GM19023 (cell line): ENCODE measurements around the gene TBC1D8B.

ENCODE experiments used
- ATAC-seq: cut with Tn5 transposase; IDR thresholded peaks from one replicate; pipeline ENCODE4 v1.9.1; 2021; ENCODE audit warnings: mild to moderate bottlenecking, moderate library complexity; ENCODE audit not compliant: unreplicated experiment

The TBC1D8B gene

DNA sequence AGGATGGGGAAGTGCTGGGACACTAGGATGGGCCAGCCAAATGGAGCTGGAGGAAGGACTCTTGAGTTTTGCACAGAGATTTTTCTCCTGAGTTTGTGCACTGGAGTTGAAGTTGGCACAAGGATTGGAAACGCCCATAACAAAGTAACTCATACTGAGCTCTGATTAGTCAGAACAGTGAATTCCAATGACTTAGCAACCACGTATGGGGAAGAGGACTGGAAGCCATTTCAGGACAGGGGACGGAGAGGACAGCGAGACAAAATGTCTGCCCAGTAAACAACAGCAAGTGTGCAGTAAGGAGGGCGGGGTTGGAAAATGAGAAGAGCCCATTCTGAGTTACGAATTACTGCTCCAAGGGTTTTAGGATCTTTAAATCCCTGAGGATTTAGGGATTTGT lies 94.8 kb downstream of the TBC1D8B start:
- no peak for ATAC-seq

DNA sequence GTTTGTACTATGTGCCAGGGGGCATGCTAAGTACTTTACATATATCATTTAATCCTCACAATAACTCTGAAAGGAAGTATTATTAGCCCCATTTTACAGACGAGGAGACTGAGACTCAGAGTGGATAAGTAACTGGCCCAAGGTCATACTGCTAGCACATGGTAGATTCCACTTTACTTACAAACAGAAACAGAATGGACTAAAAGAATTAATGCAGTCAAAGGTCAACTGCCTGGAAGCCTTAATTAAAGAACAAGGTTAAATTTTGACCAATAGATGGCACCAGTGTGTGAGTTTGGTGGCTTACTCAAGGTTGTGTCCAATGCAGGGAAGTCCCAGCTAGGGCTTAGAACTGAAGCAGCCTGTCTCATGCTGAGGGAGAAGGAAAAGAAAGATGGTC lies 96.0 kb downstream of the TBC1D8B start:
- peak; percentile 68 for ATAC-seq

DNA sequence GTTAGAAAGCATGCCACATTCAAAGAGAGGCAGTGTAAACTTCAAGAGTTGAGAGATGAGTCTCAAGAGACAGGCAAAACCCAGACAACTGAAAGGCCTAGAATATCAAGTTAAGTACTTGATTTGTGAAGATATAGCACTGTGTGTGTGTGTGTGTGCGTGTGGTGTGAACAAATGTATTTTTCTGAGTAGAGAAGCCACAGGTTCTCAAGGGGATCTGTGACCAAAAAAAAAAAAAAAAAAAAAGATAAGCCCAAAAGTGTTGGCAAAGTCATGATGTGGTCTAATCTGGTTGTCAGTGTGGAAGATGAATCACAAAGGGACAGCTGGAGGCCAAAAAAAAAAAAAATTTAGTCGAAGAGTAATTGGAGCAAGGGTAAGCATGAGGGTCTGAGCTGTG lies 96.8 kb downstream of the TBC1D8B start:
- ATAC-seq = no peak

DNA sequence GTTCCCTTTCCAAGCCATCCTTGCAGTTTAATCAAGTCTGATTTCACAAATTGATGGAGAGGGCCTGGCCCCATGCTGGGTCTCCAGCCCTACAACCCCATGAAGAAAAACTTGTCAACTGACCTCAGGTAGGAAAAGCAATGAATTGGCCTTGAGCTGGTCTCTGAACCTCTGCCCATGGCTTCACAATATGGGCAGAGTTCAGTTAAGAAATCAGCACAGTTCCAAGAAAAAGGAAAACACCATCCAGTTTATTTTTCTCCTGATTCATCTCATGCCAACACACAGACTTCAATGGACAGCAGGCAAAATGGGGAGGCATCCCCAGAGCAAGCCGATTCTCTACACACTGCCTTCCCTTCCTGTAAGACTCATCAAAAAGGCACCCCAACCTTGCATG lies 97.4 kb downstream of the TBC1D8B start:
- ATAC-seq = no peak

DNA sequence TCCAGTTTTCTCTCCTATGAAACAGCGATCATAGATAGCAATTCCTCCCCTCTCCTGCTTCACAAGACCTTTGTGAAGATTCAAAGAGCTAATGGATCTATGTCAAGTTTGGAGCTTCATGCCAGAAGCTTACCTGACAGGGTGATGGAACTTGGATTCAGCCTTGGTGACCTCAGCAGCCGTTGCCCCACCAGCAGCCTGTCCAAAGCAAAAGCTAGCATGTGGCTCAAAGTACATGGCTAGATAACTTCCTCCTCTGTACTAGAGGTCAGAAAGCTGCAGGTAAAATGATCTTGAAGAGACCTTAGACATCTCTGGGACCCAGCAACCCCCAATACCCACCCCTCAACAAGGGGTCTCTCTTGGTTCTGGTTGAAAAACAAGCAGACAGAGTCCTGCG lies 98.9 kb downstream of the TBC1D8B start:
- ATAC-seq = no peak

DNA sequence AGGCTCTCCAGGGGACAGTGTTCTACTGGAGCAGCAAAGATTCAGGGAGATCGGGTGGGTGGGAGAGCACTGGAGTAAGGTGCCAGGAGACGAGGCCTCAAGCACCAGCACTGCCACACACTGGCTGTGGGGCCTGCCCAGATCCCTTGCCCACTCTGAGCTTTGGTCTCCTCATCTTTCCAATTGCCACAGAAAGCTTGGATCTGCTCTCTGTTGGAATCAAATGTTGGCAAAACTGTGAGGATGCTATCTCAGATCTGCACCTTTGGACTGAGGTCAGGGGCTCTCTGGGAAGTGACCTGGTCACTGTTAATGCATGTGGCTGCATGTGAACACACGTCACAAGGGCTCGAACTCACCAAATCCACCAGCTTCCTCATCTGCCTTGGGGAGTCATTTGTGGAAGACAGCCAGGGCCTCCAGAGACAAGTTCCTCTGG lies 99.3 kb downstream of the TBC1D8B start:
- ATAC-seq = no peak

DNA sequence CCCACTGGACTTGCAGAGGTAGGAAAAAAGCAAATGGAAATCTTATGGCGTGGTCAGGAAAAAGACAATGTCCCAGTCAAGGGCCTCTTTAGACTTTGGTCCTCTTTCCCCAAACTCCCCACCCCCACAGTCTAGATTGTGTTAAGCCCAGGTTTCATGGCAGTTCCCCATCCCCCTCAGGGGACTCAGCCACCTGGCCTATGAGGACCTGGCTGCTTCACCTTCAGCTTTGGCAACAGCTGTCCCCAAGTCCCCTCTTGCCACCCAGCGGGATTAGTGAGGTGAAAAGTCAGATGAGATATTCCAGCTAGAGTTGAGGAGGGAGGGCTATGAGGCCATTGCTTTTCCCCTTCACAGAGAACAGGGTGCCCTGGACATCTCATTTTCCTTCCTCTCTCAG lies 100.2 kb downstream of the TBC1D8B start:
- ATAC-seq = no peak

DNA sequence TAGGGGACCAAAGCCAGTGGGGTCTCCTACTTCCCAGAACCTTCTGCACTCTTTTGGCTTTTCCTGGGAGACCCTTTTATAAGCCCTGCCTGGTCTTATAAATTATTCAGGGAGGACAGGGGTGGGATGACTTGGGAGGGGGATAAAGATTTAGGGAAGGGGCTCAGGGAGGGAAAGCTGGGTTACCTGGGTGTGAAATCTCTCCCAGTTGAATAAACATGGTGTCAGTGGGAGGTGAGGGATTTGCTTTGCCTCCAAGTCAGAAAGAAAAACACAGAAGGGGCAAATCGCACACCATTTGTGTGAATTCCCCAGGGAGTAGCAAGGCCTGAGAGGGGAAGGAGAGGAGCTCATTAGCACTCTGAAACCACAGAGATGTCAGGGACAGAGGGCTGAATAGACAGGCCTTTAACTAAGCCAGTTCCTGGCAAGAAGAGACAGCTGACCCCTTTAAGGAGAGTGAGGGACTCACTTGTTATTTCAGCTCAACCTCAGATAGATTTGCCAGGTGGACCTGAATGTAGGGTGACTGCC lies 100.9 kb downstream of the TBC1D8B start, which contains the start of gene RIPPLY1:
Gene RIPPLY1, minus strand, starts transcription at position 51 of the 534 bp plus-strand sequence. CDS start 54 bp downstream, outside the sequence.
- ATAC-seq = no peak

DNA sequence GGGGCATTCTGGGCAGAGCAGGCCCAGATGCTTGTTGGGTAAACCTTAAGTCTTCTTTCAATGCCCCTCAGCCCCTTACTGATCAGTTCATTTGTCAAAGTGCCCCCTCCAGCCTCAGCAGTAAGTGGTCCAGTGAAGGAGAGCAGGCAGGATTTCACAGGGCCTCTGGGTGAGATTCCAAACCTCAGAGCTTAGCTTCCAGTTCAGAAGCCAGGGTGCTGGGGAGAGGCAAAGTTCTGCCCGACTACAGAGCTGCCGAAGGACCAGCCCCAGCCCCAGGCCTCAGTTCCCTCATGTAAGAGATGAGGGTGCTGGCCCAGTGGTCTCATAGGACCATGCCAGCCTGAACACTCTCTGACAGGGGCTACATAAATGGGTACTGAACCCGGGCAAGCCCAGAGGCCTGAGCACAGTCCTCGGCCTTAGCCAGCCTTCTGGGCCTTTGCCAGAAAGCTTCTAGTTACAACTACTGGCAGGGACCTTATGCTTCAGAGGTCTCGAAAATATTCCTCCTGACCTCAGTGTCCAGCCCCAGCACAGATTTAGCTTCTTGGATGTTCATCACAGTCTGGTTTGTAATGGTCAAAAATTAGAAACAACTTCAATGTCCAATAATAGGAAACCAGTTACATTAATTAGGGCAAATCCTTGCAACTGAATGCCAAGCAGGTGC lies 101.5 kb downstream of the TBC1D8B start:
- ATAC-seq = no peak

DNA sequence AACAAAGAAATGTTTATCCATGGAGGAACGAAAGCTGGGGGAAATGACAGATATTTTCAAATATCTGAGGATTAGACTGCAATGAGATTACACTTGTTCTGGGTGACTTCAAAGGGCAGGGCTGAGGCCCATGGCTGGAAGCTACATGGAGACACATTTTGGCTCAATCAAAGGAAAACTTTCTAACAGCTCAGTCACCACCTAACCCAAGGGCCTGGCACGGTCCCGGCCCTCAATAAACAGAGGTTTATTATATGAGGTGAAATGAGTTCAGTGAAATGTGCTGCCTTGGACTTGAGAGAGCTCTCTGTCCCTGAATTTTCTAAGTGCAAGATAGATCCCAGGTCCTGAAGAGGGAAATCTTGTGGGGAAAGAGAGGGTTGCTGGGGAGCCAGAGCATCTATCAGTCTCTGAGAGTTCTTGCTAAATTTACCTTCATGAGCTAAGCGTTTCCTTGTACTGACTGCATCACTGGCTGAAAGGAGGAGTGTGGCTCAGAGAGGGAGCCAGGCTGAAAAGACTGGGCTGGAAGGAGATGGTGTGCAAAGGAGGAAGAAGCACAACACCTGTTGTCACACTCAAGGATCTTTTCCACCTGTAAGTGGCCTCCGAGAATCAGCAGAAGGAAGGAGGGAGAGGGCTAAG lies 102.7 kb downstream of the TBC1D8B start:
- no peak for ATAC-seq

DNA sequence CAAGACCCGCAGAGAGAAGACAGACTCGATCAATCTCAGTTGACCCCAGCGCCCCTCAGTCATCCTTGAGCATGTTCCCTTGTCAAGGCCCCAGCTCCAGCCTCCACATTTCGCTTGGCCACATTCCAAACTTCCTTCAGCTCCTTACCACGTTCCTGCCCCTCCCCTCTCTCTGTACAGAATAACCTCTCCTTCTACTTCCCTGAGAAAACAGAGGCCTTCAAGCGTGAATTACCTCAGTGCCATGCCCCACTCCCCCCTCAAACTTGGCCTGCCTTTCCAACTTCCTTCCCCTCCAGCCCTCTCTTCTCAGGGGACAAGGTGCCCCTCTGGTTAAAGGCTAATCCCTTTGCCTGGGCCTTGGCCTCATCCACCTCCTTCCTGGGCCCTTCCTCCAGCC lies 103.9 kb downstream of the TBC1D8B start:
- no peak for ATAC-seq

DNA sequence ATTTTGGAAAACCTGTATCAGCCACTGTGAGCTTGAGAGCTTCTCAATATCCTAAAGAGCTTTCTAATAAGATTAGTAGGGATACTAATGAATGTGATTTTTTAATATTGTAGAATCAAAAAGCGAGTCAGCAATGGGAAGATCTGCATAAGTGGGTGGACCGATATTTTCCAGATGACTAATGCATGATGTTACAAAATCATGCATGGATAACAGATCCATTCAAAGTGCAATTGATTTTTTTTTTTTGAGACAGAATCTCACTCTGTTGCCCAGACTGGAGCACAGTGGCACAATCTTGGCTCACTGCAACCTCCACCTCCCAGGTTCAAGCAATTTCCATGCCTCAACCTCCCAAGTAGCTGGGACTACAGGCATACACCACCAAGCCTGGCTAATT lies 110.4 kb downstream of the TBC1D8B start:
- no peak for ATAC-seq

DNA sequence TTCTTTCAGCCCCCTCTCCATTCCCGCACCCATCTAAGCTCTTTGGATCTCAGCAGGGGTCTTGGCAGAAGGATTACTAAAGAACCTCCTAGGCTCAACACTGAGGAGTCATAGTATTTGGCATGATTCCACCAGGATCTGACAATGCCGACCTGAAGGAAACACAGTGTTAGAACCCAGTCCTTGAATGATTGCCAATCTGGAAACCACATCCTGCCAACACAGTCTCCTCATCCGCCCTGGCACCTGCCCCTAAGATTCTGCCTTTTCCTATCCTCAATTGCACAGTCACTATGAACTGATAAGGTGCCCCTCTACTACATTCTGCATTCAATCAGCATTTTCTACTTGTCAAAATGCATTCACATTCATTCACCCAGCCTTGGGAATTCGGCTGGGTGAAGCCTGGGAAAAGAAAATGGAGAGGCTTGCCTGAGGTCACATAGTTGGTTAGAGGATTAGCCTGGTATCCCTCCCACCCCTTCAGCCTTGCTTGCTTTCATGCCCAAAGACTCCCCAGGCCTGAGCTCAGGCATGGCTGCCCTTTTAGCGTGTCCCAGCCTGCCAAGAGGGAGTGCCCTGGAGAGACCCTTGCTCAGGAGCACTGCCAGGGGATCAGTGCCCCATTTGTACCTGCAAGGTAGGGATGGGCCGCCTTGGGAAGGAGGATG lies 115.5 kb downstream of the TBC1D8B start:
- ATAC-seq = no peak

DNA sequence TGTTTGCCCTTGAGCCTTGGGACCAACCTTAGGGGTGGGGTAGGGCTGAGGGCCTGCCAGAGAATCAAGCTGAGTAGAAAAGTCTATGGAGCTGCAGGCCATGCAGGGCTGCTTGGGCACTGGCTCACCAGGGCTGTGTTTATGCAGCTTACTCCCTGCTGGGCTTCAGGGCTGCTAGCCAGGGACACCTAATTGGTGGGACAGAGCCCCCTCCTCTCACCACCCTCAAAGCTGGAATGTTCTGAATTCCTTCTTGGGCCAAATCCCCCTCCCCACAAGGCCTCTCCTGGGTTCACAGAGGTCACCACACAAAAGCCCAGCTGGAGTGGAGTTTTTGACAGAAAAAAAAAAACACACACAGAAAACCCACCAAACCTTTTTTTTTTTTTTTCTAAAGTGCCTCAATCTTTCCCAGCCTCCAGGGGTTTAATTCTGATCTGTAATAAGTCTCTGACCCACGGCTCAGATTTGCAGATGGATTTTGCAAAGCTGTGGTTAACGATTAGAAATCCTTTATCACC lies 117.5 kb downstream of the TBC1D8B start, which contains the start of gene CLDN2:
Gene CLDN2, plus strand, starts transcription at position 471 of the 521 bp plus-strand sequence. CDS start 7,827 bp downstream, outside the sequence.
- ATAC-seq = no peak

DNA sequence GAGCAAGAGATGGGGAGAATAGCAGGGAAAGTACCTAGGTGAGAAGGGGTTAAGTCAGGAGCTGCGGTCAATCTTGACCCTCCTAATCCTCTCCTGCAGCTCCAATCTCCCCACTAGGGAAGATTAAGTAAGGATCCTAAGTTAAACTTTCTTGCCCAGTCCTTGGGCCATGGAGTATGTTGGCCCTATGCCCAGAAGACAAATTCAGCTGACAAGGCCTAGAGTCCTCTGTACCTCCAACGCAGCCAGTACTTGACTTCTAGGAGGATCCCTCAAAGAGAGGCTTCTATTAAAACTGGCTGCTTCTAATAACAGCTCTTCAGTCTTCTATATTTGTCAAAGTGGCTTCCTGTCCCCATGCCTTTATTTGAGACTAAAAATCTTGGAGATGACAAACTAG lies 119.2 kb downstream of the TBC1D8B start:
- ATAC-seq = no peak
